HCT116 (cell line): ENCODE results near the gene SYNGR3. TPM values are rescaled to one million over a fixed set of nuclear protein-coding genes. Genes with fewer than 3 reads are reported as not detected.

Experiments used
- ATAC-seq: fragments of 200-7000 bp; cut with Tn5 transposase; 2 replicates; pipeline ENCODE4 v1.9.1; 2020; ENCODE audit warnings: mild to moderate bottlenecking, moderate library complexity
- BruUV-seq: library from RNA; stranded (reverse); fragments of 400-500 nt; replicated peaks from 2 replicates; lab custom pipeline; 2021; lab: Mats Ljungman, UMichigan
- CTCF ChIA-PET: fragments of 300-600 bp; sonication (Branson Sonifier 250); formaldehyde crosslinking; loops from one replicate; lab custom pipeline; 2021; ENCODE audit warnings: antibody characterized with exemption; lab: Charles Lee
- POLR2A ChIA-PET: fragments of 300-600, 350-600 bp; sonication (Branson Sonifier 250); formaldehyde crosslinking; loops from one replicate; lab custom pipeline; 2021; ENCODE audit warnings: antibody characterized with exemption; lab: Charles Lee
- RAD21 ChIA-PET, 2 experiments: fragments of 300-600 bp; sonication (Branson Sonifier 250); formaldehyde crosslinking; loops; one replicate each; lab custom pipeline; 2023; ENCODE audit warnings: low total read pairs in 2 of 2; ENCODE audit not compliant: uncharacterized antibody in 2 of 2, unreplicated experiment in 2 of 2, low non-redundant PET in 1 of 2; lab: Charles Lee
- DNase-seq: peaks from one replicate; pipeline ENCODE4 v3.0.0-alpha.2; 2010; ENCODE audit warnings: low read depth, low spot score
- H2AFZ ChIP-seq: fragments of 200-600 bp; shearing (Covaris generic), sonication (generic); 2 replicates; pipeline ENCODE4 v1.6.1; 2017; ENCODE audit warnings: low read depth, mixed run types, mixed read lengths, antibody characterized with exemption, low read length; ENCODE audit not compliant: poor library complexity, severe bottlenecking
- H3K27ac ChIP-seq: 2 replicates; pipeline ENCODE4 v1.5.1; 2012; ENCODE audit warnings: low read depth, low read length
- H3K27me3 ChIP-seq: fragments of 200-600 bp; sonication (generic); 2 replicates; pipeline ENCODE4 v1.6.1; 2016; ENCODE audit warnings: mixed run types, low read length, mixed read lengths; ENCODE audit not compliant: insufficient read depth
- H3K36me3 ChIP-seq, 2 experiments: fragments of 200-500 bp in 1 of 2; fragments of 200-600 bp in 1 of 2; sonication (Bioruptor generic) in 1 of 2; sonication (generic) in 1 of 2; 2 replicates each; pipeline versions ENCODE4 v1.5.1 to v1.6.1; 2014 to 2016; ENCODE audit warnings: low read length in 2 of 2, inconsistent platforms in 1 of 2, mixed read lengths in 1 of 2, mixed run types in 1 of 2; ENCODE audit not compliant: insufficient read depth in 2 of 2, control insufficient read depth in 1 of 2
- H3K4me1 ChIP-seq, 2 experiments: fragments of 200-600 bp in 1 of 2; sonication (generic) in 1 of 2; 2 replicates each; pipeline versions ENCODE4 v1.5.1 to v1.6.1; 2012 to 2017; ENCODE audit warnings: low read length in 2 of 2, inconsistent platforms in 1 of 2, mild to moderate bottlenecking in 1 of 2, mixed read lengths in 1 of 2, mixed run types in 1 of 2, moderate library complexity in 1 of 2; ENCODE audit not compliant: insufficient read depth in 2 of 2, control insufficient read depth in 1 of 2
- H3K4me2 ChIP-seq: fragments of 200-600 bp; sonication (generic); 2 replicates; pipeline ENCODE4 v1.6.1; 2017; ENCODE audit warnings: mixed run types, low read length, mixed read lengths
- H3K4me3 ChIP-seq, 2 experiments: fragments of 200-600 bp in 1 of 2; sonication (generic) in 1 of 2; replicated peaks in 1 of 2; 2 replicates each; pipeline ENCODE4 v1.5.1; 2011 to 2016; ENCODE audit warnings: low read length in 2 of 2, control low read depth in 1 of 2, low read depth in 1 of 2, mild to moderate bottlenecking in 1 of 2, mixed read lengths in 1 of 2, mixed run types in 1 of 2
- H3K79me2 ChIP-seq: fragments of 200-600 bp; sonication (generic); 2 replicates; pipeline ENCODE4 v1.6.1; 2017; ENCODE audit warnings: mild to moderate bottlenecking, mixed run types, low read length, moderate library complexity, mixed read lengths; ENCODE audit not compliant: insufficient read depth
- H3K9ac ChIP-seq: fragments of 200-600 bp; sonication (generic); 2 replicates; pipeline ENCODE4 v1.6.1; 2016; ENCODE audit warnings: low read length, mixed read lengths
- H3K9me2 ChIP-seq: fragments of 200-600 bp; sonication (generic), shearing (Covaris generic); 2 replicates; pipeline ENCODE4 v1.6.1; 2017; ENCODE audit warnings: mixed run types, mild to moderate bottlenecking, moderate library complexity; ENCODE audit not compliant: insufficient read depth
- H3K9me3 ChIP-seq, 2 experiments: fragments of 200-500 bp in 1 of 2; fragments of 200-600 bp in 1 of 2; sonication (Bioruptor generic) in 1 of 2; sonication (generic) in 1 of 2; 2 replicates each; pipeline ENCODE4 v1.6.1; 2014 to 2017; ENCODE audit warnings: low read length in 2 of 2, mixed read lengths in 2 of 2, inconsistent platforms in 1 of 2, low read depth in 1 of 2, mild to moderate bottlenecking in 1 of 2, mixed run types in 1 of 2, moderate library complexity in 1 of 2; ENCODE audit not compliant: control insufficient read depth in 1 of 2, insufficient read depth in 1 of 2
- H4K20me1 ChIP-seq: fragments of 200-600 bp; sonication (generic), shearing (Covaris generic); 2 replicates; pipeline ENCODE4 v1.6.1; 2017; ENCODE audit warnings: mixed run types, mild to moderate bottlenecking, moderate library complexity; ENCODE audit not compliant: insufficient read depth
- CBX3 ChIP-seq: IDR thresholded peaks from 2 replicates; pipeline ENCODE4 v1.6.1; 2012; ENCODE audit warnings: low read depth
- EGR1 ChIP-seq: IDR thresholded peaks from 2 replicates; pipeline ENCODE4 v1.6.1; 2012; ENCODE audit warnings: low read depth
- EZH2 ChIP-seq: fragments of 200-600 bp; sonication (generic); IDR thresholded peaks from 2 replicates; pipeline ENCODE4 v1.6.1; 2017; ENCODE audit warnings: antibody characterized with exemption, mixed run types
- JUND ChIP-seq: IDR thresholded peaks from 2 replicates; pipeline ENCODE4 v1.6.1; 2012
- POLR2AphosphoS5 ChIP-seq: IDR thresholded peaks from 2 replicates; pipeline ENCODE4 v1.6.1; 2011; ENCODE audit warnings: mild to moderate bottlenecking, low read depth, low read length, moderate library complexity
- RAD21 ChIP-seq: IDR thresholded peaks from 2 replicates; pipeline ENCODE4 v1.6.1; 2012; ENCODE audit warnings: low read depth, mild to moderate bottlenecking
- SP1 ChIP-seq: IDR thresholded peaks from 2 replicates; pipeline ENCODE4 v1.6.1; 2012; ENCODE audit warnings: low read depth
- SRF ChIP-seq: IDR thresholded peaks from 2 replicates; pipeline ENCODE4 v1.6.1; 2012; ENCODE audit warnings: low read depth
- TCF7L2 ChIP-seq: IDR thresholded peaks from 2 replicates; pipeline ENCODE4 v1.7.0; 2011; ENCODE audit warnings: borderline replicate concordance, inconsistent platforms; ENCODE audit not compliant: insufficient read depth, insufficient read length; ENCODE audit errors: extremely low read depth
- YY1 ChIP-seq: IDR thresholded peaks from 2 replicates; pipeline ENCODE4 v1.6.1; 2011; ENCODE audit warnings: low read length, low read depth, moderate library complexity, mild to moderate bottlenecking; ENCODE audit not compliant: insufficient replicate concordance; ENCODE audit errors: extremely low read depth
- ZFX ChIP-seq: fragments of 450-650 bp; IDR thresholded peaks from 2 replicates; pipeline ENCODE4 v1.6.1; 2017
- ZNF274 ChIP-seq: fragments of 200-500 bp; sonication (Bioruptor generic); IDR thresholded peaks from 2 replicates; pipeline ENCODE4 v1.6.1; 2014; ENCODE audit warnings: mild to moderate bottlenecking, low read depth, low read length, inconsistent platforms
- intact Hi-C: fragments of 100-400 bp; cut with micrococcal nuclease; formaldehyde crosslinking; loops from 2 replicates; pipeline ENCODE4 v1.10.0; 2022
- total RNA-seq: library from RNA; stranded (reverse); gene quantifications from one replicate; pipeline ENCODE4 v1.2.1, GENCODE V29; 2021; ENCODE audit not compliant: unreplicated experiment
- TF ChIP-seq, protein P1 (sequence below): IDR thresholded peaks from 2 replicates; pipeline ENCODE4 v1.6.1; 2012
- TF ChIP-seq, protein P2 (sequence below), 3 experiments: fragments of 200-600 bp in 1 of 3; sonication (generic) in 1 of 3; IDR thresholded peaks in 2 of 3; conservative IDR thresholded peaks in 1 of 3; 2 replicates each; pipeline ENCODE4 v1.5.1; 2012 to 2017; ENCODE audit warnings: low read depth in 2 of 3, low read length in 2 of 3, antibody characterized with exemption in 1 of 3, borderline replicate concordance in 1 of 3, control low read depth in 1 of 3, mild to moderate bottlenecking in 1 of 3, mixed read lengths in 1 of 3, mixed run types in 1 of 3, moderate library complexity in 1 of 3; ENCODE audit not compliant: insufficient read depth in 1 of 3

Gene SYNGR3
- total RNA-seq, 1 experiment from 2014 or later: 11.5 TPM

GRCh38 chr16:2008009-2008526 lies 18.3 kb downstream of the SYNGR3 start:
- BruUV-seq: TSS peak; percentile 81
- Histone ChIP-seq H3K27me3 (no peaks in the 10 kb centered on the region), H3K4me2 (peak overlapping the region; percentile 92), H3K36me3 (peaks cover 0 to 12% of the 10 kb centered on the region in 2 experiments; a peak in 2 of 4 replicates), H3K9me2 (no peaks in the 10 kb centered on the region), H3K9me3 (no peaks in the 10 kb centered on the region), H3K4me1 (peaks cover 28 to 62% of the 10 kb centered on the region in 2 experiments), H3K27ac (peak overlapping the region; percentile 92), H3K4me3 (peak overlapping the region; percentile 79 to 87), H4K20me1 (peaks cover 9% of the 10 kb centered on the region; the same call in 1 of the 2 replicates), H3K9ac (peak overlapping the region; percentile 97), H2AFZ (no peak overlapping the region), H3K79me2 (peaks cover 72% of the 10 kb centered on the region)
- ChIA-PET RAD21 (interaction anchor here in 1 of 2 experiments (0.6 kb wide), 1 partner anchor 51 kb away, joined by 4 read pairs; no protein-coding TSS in a partner anchor), POLR2A (interaction anchor here (0.6 to 1.4 kb wide), 3 partner anchors 10 to 147 kb away, joined by 3 read pairs; partner anchors contain the start of genes NPW and TRAF7), CTCF (interaction anchor here (1.2 kb wide), 1 partner anchor 132 kb away, joined by 5 read pairs; no protein-coding TSS in a partner anchor)
- DNase-seq (no peak), ATAC-seq (no peak)
- TF ChIP-seq YY1 (no peak), TCF7L2 (no peak), JUND (no peak), POLR2AphosphoS5 (no peak), EGR1 (no peak), SRF (no peak), ZFX (no peak), SP1 (no peak), CBX3 (no peak), ZNF274 (no peak), EZH2 (no peak), RAD21 (no peak)
- TF ChIP-seq, protein P1, sequence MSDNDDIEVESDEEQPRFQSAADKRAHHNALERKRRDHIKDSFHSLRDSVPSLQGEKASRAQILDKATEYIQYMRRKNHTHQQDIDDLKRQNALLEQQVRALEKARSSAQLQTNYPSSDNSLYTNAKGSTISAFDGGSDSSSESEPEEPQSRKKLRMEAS: no peak
- TF ChIP-seq, protein P2, sequence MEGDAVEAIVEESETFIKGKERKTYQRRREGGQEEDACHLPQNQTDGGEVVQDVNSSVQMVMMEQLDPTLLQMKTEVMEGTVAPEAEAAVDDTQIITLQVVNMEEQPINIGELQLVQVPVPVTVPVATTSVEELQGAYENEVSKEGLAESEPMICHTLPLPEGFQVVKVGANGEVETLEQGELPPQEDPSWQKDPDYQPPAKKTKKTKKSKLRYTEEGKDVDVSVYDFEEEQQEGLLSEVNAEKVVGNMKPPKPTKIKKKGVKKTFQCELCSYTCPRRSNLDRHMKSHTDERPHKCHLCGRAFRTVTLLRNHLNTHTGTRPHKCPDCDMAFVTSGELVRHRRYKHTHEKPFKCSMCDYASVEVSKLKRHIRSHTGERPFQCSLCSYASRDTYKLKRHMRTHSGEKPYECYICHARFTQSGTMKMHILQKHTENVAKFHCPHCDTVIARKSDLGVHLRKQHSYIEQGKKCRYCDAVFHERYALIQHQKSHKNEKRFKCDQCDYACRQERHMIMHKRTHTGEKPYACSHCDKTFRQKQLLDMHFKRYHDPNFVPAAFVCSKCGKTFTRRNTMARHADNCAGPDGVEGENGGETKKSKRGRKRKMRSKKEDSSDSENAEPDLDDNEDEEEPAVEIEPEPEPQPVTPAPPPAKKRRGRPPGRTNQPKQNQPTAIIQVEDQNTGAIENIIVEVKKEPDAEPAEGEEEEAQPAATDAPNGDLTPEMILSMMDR (IDR thresholded peaks at IDR 0.05 in 2 of 3, conservative IDR thresholded peaks at IDR 0.05 in 1 of 3; ENCODE audit: borderline replicate concordance in 1 of 3, insufficient read depth in 1 of 3, low read depth in 2 of 3, low read length in 2 of 3): no peak
- intact Hi-C loops: no loop called here
